K562 (cell line): ENCODE measurements around the gene CLDN5. TPM values are rescaled to one million over a fixed set of nuclear protein-coding genes. Genes with fewer than 3 reads are reported as not detected.

Experiments
- TAF7 ChIP-seq: fragments of 450-650 bp; IDR thresholded peaks from 2 replicates; pipeline ENCODE4 v1.6.1; 2016; ENCODE audit warnings: missing genetic modification characterization, missing compliant biosample characterization
- polyA plus RNA-seq, 8 experiments: library from polyadenylated mRNA; depleted of rRNA in 4 of 8; stranded (reverse) in 5 of 8; unstranded in 3 of 8; fragments of >200 nt; fragmentation: Nextera tagmentation in 2 of 8; fragmentation: Illumina TruSeq in 1 of 8; extraction: Ambion mirVana in 2 of 8; extraction: Trizol in 1 of 8; gene quantifications; 2 replicates each; pipeline versions ENCODE4 v1.2.1 to v1.2.3, GENCODE V29; 2011 to 2014; ENCODE audit warnings: inconsistent platforms in 1 of 8, missing spikeins in 1 of 8
- total RNA-seq, 7 experiments: library from RNA; depleted of rRNA in 6 of 7; stranded (reverse); fragments of >200 nt in 6 of 7; fragmentation: Illumina TruSeq in 2 of 7; extraction: Trizol in 2 of 7; gene quantifications; 2 replicates each; pipeline versions ENCODE4 v1.2.1 to v1.2.3, GENCODE V29; 2011 to 2021; ENCODE audit warnings: low replicate concordance in 1 of 7
- TF ChIP-seq, protein P1 (sequence below): fragments of 250-450 bp; sonication (Bioruptor Pico); IDR thresholded peaks from 2 replicates; pipeline ENCODE4 v1.5.0; 2021; ENCODE audit warnings: mild to moderate bottlenecking, moderate library complexity
- TF ChIP-seq, protein P2 (sequence below): fragments of 450-650 bp; IDR thresholded peaks from 2 replicates; pipeline ENCODE4 v1.6.1; 2018; ENCODE audit not compliant: partially characterized antibody
- TF ChIP-seq, protein P3 (sequence below): IDR thresholded peaks from 2 replicates; pipeline ENCODE4 v1.6.1; 2014; ENCODE audit warnings: antibody characterized with exemption
- TF ChIP-seq, protein P4 (sequence below): fragments of 450-650 bp; formaldehyde crosslinking; IDR thresholded peaks from 2 replicates; pipeline ENCODE4 v1.4.0; 2020; ENCODE audit warnings: mild to moderate bottlenecking, moderate library complexity

CLDN5 gene
- total and polyA plus RNA-seq, 9 of the 15 experiments (the other 6 are each of a cell fraction or from before 2014, with no cell fraction given), result 0.20 TPM; not detected in 8

DNA sequence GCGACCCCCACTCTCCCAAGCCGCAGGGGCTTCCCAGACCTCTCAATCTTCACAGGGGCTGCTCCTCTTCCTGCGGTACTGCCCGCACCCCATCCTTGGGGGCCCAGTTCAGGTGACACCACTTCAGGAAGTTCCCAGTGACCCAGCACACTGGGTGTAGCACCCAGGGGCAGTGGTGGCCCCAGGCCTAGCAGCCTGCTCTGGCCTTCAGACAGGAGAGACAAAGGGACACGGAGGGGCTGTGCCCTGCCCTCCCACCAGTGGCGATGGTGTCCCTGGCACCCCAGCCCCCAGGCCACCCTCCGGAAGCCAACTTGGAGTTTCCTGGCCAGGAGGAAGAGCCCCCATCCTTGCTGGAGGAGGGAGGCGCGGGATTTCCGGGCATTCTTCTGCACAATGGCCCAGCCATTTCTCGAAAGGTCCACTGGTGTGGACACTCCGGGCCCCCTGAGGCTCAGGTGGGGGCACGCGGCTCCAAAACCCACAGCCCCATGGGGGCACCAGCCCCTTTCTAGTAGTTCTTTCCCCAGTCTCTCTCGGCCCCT, 978 bp upstream of the CLDN5 start (continued):
- TF ChIP-seq, protein P1, sequence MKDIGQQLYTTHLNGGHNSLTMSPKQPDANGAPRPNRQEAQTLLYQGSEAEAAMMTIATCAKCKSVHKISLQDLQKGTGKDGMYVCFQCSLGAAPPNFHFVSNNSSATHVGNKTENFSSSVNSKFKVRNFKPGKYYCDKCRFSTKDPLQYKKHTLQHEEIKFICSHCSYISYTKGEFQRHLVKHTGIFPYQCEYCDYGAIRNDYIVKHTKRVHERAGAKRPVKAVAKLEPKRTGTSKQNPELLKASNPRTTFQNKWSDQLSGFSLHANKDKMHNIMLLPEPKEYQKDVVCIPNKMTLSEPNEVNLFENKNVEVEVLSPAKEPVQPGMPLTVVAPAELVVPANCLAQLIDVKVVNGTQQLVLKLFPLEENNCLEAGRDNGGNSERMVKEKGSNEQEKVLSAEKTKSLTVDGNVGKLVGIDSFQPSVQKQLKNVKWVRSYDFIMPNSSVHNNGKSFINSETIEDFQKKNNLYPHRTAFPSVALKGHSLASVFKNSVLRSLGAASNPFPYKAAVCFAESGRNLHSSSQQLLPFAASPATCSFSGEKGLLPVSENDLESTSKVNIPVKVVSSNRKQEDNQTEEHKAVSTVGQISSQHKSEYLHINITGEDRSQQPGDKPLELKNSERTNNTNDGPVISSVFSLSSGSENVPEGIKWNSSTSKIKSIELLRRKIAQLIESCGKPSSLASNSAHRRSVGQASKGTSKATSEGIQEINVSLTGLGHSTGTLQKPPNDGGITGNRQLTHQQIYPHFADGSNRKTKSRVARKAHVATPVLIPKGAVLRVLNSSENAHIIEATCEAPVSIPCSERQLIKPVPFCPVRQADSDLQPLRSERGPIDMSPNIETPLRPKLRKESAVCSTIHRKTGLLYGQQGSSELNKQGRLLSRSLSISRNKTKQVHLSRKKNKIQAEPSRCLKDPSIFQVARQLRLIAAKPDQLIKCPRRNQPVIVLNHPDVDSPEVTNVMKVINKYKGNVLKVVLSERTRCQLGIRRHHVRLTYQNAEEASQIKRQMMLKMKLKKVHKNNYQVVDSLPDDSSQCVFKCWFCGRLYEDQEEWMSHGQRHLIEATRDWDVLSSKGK (CRISPR knock-in tag), result no peak
- TF ChIP-seq, protein P2, sequence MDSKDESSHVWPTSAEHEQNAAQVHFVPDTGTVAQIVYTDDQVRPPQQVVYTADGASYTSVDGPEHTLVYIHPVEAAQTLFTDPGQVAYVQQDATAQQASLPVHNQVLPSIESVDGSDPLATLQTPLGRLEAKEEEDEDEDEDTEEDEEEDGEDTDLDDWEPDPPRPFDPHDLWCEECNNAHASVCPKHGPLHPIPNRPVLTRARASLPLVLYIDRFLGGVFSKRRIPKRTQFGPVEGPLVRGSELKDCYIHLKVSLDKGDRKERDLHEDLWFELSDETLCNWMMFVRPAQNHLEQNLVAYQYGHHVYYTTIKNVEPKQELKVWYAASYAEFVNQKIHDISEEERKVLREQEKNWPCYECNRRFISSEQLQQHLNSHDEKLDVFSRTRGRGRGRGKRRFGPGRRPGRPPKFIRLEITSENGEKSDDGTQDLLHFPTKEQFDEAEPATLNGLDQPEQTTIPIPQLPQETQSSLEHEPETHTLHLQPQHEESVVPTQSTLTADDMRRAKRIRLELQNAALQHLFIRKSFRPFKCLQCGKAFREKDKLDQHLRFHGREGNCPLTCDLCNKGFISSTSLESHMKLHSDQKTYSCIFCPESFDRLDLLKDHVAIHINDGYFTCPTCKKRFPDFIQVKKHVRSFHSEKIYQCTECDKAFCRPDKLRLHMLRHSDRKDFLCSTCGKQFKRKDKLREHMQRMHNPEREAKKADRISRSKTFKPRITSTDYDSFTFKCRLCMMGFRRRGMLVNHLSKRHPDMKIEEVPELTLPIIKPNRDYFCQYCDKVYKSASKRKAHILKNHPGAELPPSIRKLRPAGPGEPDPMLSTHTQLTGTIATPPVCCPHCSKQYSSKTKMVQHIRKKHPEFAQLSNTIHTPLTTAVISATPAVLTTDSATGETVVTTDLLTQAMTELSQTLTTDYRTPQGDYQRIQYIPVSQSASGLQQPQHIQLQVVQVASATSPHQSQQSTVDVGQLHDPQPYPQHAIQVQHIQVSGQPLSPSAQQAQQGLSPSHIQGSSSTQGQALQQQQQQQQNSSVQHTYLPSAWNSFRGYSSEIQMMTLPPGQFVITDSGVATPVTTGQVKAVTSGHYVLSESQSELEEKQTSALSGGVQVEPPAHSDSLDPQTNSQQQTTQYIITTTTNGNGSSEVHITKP, result no peak
- no peak for TF ChIP-seq TAF7
- TF ChIP-seq, protein P3, sequence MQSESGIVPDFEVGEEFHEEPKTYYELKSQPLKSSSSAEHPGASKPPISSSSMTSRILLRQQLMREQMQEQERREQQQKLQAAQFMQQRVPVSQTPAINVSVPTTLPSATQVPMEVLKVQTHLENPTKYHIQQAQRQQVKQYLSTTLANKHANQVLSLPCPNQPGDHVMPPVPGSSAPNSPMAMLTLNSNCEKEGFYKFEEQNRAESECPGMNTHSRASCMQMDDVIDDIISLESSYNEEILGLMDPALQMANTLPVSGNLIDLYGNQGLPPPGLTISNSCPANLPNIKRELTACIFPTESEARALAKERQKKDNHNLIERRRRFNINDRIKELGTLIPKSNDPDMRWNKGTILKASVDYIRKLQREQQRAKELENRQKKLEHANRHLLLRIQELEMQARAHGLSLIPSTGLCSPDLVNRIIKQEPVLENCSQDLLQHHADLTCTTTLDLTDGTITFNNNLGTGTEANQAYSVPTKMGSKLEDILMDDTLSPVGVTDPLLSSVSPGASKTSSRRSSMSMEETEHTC, result no peak
- TF ChIP-seq, protein P4, sequence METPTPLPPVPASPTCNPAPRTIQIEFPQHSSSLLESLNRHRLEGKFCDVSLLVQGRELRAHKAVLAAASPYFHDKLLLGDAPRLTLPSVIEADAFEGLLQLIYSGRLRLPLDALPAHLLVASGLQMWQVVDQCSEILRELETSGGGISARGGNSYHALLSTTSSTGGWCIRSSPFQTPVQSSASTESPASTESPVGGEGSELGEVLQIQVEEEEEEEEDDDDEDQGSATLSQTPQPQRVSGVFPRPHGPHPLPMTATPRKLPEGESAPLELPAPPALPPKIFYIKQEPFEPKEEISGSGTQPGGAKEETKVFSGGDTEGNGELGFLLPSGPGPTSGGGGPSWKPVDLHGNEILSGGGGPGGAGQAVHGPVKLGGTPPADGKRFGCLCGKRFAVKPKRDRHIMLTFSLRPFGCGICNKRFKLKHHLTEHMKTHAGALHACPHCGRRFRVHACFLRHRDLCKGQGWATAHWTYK (CRISPR knock-in tag), result no peak
